Inflammatory macrophage treated with lipopolysaccharide for 1 hour (primary cell): ENCODE results near the gene TAGAP.
"Not testable (repeated sequence)": the region's sequence is repeated elsewhere in the genome, so short reads cannot be mapped to it uniquely, and the experiment has no call there.

Source experiments
- DNase-seq, 2 donors: peaks; one replicate each; pipeline ENCODE4 v3.0.0-alpha.2; 2020 to 2022

The TAGAP gene

GRCh38 chr6:159042003-159042825 lies 2.6 kb downstream of the TAGAP start:
- DNase-seq = peak; percentile 71 to 88

DNA sequence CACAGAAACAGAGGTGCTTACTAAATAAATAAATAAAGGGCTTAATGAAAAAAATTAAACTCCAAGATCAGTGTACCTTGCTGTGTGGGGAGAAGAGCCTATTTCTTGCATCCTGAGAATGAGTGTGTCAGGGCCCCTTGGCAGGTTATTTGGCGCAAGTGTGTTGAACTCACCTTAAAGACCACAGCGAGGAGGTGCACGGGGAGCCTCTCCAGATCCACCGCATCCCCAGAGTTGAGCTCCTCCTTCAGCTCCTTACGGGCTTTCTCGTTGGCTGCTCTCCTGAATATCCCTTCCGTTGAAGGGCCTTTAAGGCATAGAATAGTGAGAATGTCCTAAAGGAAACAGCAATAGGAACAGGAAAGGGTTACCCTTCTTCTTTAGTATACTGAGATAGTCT lies 3.6 kb downstream of the TAGAP start:
- DNase-seq = no peak

DNA sequence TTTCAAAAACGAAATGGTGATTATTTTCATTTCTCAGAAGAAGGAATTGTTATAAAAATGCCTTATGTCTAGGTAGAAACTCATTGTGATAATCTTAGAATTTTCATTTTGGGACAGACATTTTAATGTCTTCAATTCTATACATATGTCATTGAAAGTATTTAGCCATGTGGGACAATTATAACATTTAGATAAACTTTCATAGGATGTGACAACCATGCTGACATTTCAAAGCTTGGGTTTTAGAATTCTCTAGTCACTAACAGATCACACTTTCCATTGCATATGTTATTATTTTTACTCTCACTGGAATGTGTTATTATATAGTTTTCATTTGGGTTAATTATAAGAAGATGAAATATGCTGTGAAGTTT lies 4.9 kb downstream of the TAGAP start:
- no peak for DNase-seq

GRCh38 chr6:159038914-159039884 lies 5.6 kb downstream of the TAGAP start:
- DNase-seq = peak; percentile 91 to 96

- not testable (repeated sequence) for DNase-seq
These were observed 6.5 kb downstream of the TAGAP start for GRCh38 chr6:159038318-159038717.

- no peak for DNase-seq
These were observed 7.0 kb downstream of the TAGAP start for GRCh38 chr6:159037756-159038290.

- DNase-seq = no peak
These were observed 8.1 kb downstream of the TAGAP start for GRCh38 chr6:159036673-159037072.

DNA sequence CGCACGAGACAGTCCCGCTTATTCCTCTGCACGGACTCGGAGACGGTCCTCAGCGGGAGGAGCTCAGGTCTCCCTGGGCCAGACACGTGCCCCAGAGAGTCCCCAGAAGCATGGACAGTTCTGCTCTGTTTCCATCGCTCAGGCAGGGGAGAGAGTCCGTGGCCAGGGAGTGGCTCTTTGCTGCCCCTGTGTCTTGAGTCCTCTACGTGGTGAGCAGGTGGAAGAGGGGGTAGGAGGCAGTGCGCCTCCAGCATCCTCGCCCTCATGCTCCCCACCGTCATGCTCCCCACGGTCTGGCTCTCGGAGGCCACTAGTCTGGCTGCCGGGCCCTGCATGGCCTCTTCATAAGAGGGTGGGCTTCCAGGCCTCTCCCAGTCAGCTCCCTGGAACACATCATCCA lies 8.9 kb downstream of the TAGAP start:
- no peak for DNase-seq

- no peak for DNase-seq
These were observed 11.4 kb downstream of the TAGAP start for GRCh38 chr6:159033160-159034049.

- DNase-seq = peak; percentile 64
These were observed 12.9 kb downstream of the TAGAP start for GRCh38 chr6:159031846-159032245.

GRCh38 chr6:159030168-159030567 lies 14.6 kb downstream of the TAGAP start:
- no peak for DNase-seq

DNA sequence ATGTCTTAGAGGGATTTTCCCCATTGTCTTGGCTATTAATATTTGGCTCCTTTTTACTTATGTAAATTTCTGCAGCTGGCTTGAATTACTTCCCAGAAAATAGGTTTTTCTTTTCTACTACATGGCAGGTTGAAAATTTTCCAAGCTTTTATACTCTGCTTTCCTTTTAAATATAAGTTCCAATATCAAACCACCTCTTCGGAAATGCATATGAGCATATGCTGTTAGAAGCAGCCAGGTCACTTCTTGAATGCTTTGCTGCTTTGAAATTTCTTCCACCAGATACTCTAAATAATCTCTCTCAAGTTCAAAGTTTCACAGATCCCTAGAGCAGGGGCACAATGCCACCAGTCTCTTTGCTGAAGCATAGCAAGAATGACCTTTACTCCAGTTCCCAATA lies 19.6 kb downstream of the TAGAP start:
- not testable (repeated sequence) for DNase-seq

GRCh38 chr6:159023893-159024292 lies 20.9 kb downstream of the TAGAP start:
- DNase-seq = no peak

- DNase-seq = no peak
These were observed 24.8 kb downstream of the TAGAP start for GRCh38 chr6:159020011-159020410.

- DNase-seq = no peak
These were observed 26.8 kb downstream of the TAGAP start for GRCh38 chr6:159017757-159018559.

- no peak for DNase-seq
These were observed 30.4 kb downstream of the TAGAP start for GRCh38 chr6:159014406-159014805.

- peak in 1 of 2 donors; percentile 22 for DNase-seq
These were observed 31.6 kb downstream of the TAGAP start for GRCh38 chr6:159013229-159013628.

- DNase-seq = no peak
These were observed 32.6 kb downstream of the TAGAP start for GRCh38 chr6:159012201-159012600.

- DNase-seq = not testable (repeated sequence)
These were observed 34.7 kb downstream of the TAGAP start for GRCh38 chr6:159010037-159010612.

DNA sequence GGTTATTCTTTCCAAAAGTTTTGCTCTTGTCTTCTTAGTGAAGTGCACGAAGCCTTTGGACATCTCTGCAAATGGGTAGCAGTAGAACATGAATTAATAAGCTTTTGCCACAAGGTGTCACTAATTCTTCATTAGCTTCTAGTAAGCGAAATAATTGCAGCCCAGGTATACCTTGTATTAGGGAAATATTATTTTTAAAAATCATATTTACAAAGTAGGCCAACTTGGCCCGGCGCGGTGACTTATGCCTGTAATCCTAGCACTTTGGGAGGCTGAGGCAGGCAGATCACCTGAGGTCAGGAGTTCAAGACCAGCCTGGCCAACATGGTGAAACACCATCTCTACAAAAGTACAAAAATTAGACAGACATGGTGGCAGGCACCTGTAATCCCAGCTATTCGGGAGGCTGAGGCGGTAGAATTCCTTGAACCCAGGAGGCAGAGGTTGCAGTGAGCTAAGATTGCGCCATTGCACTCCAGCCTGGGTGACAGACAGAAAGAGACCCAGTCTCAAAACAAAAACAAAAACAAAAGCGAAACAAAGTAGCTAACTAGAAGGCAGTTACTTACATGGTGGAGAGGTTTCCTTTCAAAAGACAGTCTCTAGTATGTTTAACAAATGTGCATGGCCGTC lies 36.0 kb downstream of the TAGAP start:
- peak; percentile 57 to 74 for DNase-seq

GRCh38 chr6:159007510-159007909 lies 37.3 kb downstream of the TAGAP start:
- DNase-seq = no peak
